ENCODE results near the gene PDE1A. TPM values are rescaled to one million over a fixed set of nuclear protein-coding genes. Genes with fewer than 3 reads are reported as not detected.

Gene PDE1A
- total and polyA plus RNA-seq, 2 of the 13 experiments (the other 11 are each of a cell fraction or from before 2014, with no cell fraction given), result not detected

GRCh38 chr2:182134201-182134600 lies 292.6 kb downstream of the PDE1A start:
- Histone ChIP-seq H3K27me3 (ENCODE audit: control insufficient read depth in 1 of 2, insufficient read depth in 2 of 2, low read length in 2 of 2) (no peaks in the 10 kb centered on the region), H3K36me3 (replicated peaks in 1 of 2; ENCODE audit: control insufficient read depth in 1 of 2, insufficient read depth in 2 of 2, low read length in 2 of 2) (no peaks in the 10 kb centered on the region), H3K4me3 (replicated peaks in 1 of 3; ENCODE audit: insufficient read depth in 1 of 3, low read depth in 2 of 3, low read length in 3 of 3) (no peak overlapping the region), H3K79me2 (ENCODE audit: insufficient read depth, low read length) (no peaks in the 10 kb centered on the region), H3K27ac (ENCODE audit: extremely low read length, insufficient read depth, low read length) (no peak overlapping the region), H4K20me1 (ENCODE audit: insufficient read depth, low read length) (no peaks in the 10 kb centered on the region), H2AFZ (ENCODE audit: low read length) (no peak overlapping the region), H3K4me2 (ENCODE audit: low read depth, low read length) (no peak overlapping the region), H3K4me1 (ENCODE audit: insufficient read depth, low read length) (no peaks in the 10 kb centered on the region), H3K9ac (ENCODE audit: insufficient read depth, low read depth, low read length) (no peak overlapping the region), H3K9me3 (ENCODE audit: low read length) (no peaks in the 10 kb centered on the region)
- DNase-seq (ENCODE audit: low spot score), result no peak
- BruUV-seq (replicated peaks), result no TSS peak
- ChIA-PET POLR2A (no interaction called here), CTCF (ENCODE audit: low intra/inter-chr PET ratio, low total read pairs) (no interaction called here)
- intact Hi-C loops (cut with micrococcal nuclease; ENCODE audit: unreplicated experiment), result no loop called here
- in situ Hi-C loops (cut with HindIII; ENCODE audit: extremely low pct_ligation_motif_present, low pct_unique_long_range_greater_than_20kb), result no loop called here
- no peak for TF ChIP-seq ZFP82 (CRISPR knock-in tag; IDR thresholded peaks at IDR 0.05; ENCODE audit: borderline replicate concordance)
- no peak for TF ChIP-seq SNAI1 (CRISPR knock-in tag; IDR thresholded peaks at IDR 0.05; ENCODE audit: borderline replicate concordance)
- no peak for TF ChIP-seq ZNF484 (CRISPR knock-in tag; IDR thresholded peaks at IDR 0.05; ENCODE audit: borderline replicate concordance, low read depth)
- TF ChIP-seq ERF (CRISPR knock-in tag; IDR thresholded peaks at IDR 0.05), result no peak
- no peak for TF ChIP-seq HCFC1 (IDR thresholded peaks at IDR 0.05; ENCODE audit: low read depth, low read length)
- no peak for TF ChIP-seq POLR2A (IDR thresholded peaks at IDR 0.05; ENCODE audit: insufficient read depth in 1 of 2, low read depth in 2 of 2, low read length in 2 of 2)
- no peak for TF ChIP-seq ZZZ3 (CRISPR knock-in tag; IDR thresholded peaks at IDR 0.05; ENCODE audit: borderline replicate concordance)
- TF ChIP-seq ZBTB1 (CRISPR knock-in tag; IDR thresholded peaks at IDR 0.05; ENCODE audit: borderline replicate concordance), result no peak
- TF ChIP-seq KDM3A (CRISPR knock-in tag; IDR thresholded peaks at IDR 0.05; ENCODE audit: low read depth), result no peak
- TF ChIP-seq ZNF513 (CRISPR knock-in tag; conservative IDR thresholded peaks at IDR 0.05), result no peak
- no peak for TF ChIP-seq PHF21A (CRISPR knock-in tag; IDR thresholded peaks at IDR 0.05)
- TF ChIP-seq MTF2 (CRISPR knock-in tag; IDR thresholded peaks at IDR 0.05; ENCODE audit: borderline replicate concordance), result no peak
- TF ChIP-seq, protein P1, sequence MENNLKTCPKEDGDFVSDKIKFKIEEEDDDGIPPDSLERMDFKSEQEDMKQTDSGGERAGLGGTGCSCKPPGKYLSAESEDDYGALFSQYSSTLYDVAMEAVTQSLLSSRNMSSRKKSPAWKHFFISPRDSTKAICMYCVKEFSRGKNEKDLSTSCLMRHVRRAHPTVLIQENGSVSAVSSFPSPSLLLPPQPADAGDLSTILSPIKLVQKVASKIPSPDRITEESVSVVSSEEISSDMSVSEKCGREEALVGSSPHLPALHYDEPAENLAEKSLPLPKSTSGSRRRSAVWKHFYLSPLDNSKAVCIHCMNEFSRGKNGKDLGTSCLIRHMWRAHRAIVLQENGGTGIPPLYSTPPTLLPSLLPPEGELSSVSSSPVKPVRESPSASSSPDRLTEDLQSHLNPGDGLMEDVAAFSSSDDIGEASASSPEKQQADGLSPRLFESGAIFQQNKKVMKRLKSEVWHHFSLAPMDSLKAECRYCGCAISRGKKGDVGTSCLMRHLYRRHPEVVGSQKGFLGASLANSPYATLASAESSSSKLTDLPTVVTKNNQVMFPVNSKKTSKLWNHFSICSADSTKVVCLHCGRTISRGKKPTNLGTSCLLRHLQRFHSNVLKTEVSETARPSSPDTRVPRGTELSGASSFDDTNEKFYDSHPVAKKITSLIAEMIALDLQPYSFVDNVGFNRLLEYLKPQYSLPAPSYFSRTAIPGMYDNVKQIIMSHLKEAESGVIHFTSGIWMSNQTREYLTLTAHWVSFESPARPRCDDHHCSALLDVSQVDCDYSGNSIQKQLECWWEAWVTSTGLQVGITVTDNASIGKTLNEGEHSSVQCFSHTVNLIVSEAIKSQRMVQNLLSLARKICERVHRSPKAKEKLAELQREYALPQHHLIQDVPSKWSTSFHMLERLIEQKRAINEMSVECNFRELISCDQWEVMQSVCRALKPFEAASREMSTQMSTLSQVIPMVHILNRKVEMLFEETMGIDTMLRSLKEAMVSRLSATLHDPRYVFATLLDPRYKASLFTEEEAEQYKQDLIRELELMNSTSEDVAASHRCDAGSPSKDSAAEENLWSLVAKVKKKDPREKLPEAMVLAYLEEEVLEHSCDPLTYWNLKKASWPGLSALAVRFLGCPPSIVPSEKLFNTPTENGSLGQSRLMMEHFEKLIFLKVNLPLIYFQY (CRISPR knock-in tag; IDR thresholded peaks at IDR 0.05; ENCODE audit: borderline replicate concordance), result no peak
- no peak for TF ChIP-seq HOXA7 (CRISPR knock-in tag; IDR thresholded peaks at IDR 0.05)
- no peak for TF ChIP-seq ZNF296 (CRISPR knock-in tag; conservative IDR thresholded peaks at IDR 0.05)
- TF ChIP-seq, protein P2, sequence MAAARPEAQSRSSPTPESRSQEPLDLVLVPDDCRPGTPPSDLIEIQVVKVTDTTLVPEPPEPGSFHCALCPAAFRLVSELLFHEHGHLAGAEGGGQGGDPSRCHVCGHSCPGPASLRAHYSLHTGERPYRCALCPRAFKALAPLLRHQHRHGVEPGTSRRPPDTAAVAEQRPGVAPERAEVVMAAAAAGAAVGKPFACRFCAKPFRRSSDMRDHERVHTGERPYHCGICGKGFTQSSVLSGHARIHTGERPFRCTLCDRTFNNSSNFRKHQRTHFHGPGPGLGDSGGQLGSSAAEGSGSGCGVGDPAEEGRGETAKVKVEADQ (CRISPR knock-in tag; IDR thresholded peaks at IDR 0.05; ENCODE audit: borderline replicate concordance), result no peak
- FAIRE-seq, result no peak
- no peak for ATAC-seq
- 0% methylated on average over 1 of the region's 1 CpG for WGBS (ENCODE audit: low lambda C conversion rate)

Measured in HepG2 (cell line).